Stimulated activated CD4-positive, alpha-beta T cell treated with anti-CD3 and anti-CD28 coated beads, Interleukin-1b, Interleukin-23, amount 100 ng/mL, for 24 hours (primary cell): ENCODE results near the gene STK36.

Source experiments
- DNase-seq, 4 experiments: peaks; one replicate each; pipeline ENCODE4 v3.0.0-alpha.2; 2020; ENCODE audit warnings: low read depth in 4 of 4, low spot score in 1 of 4

Gene STK36

DNA sequence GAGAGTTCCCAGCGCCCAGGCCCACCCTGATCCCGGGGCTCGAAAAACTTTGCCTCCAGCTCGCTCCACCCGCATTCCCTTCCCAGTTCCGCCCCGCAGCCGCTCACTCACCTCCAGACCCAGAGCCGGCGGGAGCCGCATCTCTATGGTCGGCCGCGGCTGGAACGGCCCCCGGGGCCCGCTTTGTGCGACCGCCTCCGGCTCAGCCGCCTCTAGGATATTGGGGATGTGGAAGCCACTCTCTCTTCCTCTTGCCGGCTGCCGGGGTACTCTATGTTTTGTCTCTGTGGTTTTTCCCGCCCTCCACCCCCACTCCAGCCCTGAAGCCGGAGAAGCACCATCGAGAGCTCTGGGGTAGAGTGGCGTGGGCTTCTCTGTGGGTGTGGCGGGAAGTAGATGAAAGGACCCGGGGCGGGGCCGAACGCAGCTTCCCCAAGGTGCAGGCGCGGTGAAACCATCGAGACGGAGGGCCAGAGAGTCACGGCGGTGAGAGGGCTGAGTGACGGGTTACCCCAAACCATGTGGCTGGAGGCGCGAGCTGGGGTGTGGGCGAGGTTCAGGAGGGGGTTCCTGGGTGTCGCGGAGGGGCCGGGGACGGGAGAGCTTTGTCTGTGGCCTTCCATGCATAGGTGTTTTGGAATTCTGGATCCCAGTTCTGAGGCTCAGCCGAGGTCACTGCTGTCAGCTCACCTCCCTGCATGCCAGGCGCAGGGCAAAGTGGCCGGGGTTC is 12.5 kb upstream of the STK36 start, which contains the start of the genes BCS1L and ZNF142:
TSS of gene BCS1L (plus strand) at position 426 of the 730 bp plus-strand sequence. CDS start 1,305 bp downstream, outside the sequence.
TSS of gene ZNF142 (minus strand) at position 366 of the 730 bp plus-strand sequence. CDS start 3,194 bp downstream, outside the sequence.
- peak; percentile 84 to 97 (median 90) for DNase-seq

DNA sequence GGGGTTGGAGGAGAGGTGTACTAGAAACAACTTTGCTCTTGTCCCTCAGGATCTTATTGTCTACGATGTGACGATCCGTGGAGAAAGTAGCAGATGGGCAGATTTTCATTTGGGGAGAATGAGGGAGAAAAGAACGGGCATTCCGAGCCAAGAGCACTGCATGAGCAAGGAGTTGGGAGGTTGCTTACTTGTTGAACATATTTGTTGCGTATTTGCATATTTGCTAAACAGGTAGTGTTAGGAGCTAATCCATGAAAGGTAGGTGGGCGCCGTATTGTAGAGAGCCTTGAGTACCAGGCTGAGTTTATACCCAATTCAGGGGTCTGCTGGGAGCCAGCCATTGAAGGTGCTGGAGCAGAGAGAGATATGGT is 11.9 kb upstream of the STK36 start:
- DNase-seq, result no peak

DNA sequence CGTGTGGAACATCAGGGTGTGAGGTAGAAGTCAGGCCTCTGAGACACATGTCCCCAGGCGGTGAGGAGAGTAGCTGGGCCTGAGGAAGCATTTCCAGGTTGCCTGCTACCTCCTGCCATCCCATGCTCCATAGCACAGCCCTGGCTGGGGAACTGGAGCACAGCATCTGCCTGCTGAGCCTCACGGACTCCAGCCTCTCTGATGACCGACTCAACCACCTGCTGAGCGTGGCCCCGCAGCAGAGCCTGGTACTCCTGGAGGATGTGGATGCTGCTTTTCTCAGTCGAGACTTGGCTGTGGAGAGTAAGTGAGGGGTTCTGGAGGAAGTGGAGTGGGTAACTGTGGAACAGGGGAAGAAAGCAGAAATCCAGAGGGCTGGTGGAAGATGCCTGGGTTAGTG is 9.5 kb upstream of the STK36 start:
- DNase-seq, result no peak

DNA sequence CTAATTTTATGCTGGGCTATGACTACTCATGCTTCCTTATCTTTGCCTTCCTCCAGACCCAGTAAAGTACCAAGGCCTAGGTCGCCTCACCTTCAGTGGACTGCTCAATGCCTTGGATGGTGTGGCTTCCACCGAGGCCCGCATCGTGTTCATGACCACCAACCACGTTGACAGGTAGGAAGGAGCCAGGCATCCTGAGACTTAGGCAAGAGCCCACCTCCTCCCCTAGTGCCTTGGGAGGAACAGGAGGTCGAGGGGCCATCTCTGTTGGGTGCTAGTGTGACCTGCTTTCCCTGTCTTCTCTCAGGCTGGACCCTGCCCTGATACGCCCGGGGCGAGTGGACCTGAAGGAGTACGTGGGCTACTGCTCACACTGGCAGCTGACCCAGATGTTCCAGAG is 9.1 kb upstream of the STK36 start:
- no peak for DNase-seq

DNA sequence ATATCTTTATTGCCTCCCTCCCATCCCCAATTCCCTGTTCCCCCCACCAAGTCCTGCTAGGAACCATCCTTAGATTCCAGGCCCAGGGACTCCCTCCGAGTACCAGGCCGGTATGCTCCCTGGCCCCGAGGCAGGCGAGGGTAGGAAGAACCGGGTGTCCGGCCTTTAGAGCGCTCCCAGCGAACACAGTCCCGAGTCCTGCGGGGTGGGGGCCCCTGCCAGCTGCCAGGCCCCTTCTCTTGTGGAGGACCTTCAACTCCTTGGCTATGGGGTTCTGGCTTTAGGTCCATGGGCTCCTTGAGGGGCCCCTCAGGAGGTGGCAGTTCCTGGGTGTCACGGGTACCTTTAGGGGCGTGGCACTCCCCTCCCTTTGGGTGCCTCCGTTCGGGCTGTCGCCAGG is 8.0 kb upstream of the STK36 start:
- no peak for DNase-seq

DNA sequence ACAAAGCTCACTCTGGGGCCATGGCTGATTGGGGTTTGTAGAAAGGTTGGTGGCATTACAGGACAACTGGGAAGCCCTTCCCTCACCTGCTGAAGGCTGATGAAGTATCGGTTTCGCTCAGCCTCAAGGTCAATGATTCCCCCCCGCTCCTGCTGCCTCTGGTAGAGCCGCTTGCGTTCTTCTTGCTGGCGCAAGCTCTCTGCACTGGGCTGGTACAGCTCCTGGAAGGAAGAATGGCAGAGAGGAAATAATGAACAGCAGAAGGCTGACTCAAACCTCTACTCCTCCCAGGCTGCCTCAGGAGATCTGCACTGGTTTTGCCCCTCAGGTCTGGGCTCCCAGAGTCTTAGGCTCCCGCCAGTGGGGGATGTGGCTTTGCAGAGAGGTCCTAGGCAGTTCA is 7.2 kb upstream of the STK36 start:
- no peak for DNase-seq

DNA sequence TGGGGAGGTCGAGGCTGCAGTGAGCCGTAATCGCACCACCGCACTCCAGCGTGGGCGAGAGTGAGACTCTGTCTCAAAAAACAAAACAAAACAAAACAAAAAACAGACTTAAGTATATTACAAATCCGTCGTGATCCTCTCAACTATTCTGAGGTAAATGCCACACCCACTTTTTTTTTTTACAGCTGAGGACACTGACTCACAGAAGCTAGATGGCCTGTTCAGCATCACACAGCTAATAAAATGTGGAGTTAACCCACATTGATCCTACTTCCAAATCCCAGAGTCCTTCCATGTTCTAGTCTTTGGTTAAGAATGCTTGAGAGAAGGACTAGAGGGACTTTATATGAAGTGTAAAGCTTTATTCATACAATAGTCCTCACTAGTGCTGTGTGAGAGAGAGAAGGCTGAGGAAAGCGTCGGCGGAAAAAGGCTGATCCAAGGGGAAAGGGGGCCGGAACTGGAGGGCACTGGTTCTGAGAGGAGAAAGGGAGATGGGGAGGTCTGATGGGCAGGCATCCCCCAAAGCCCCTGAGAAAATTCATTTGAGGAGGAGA is 711 bp upstream of the STK36 start:
- no peak for DNase-seq

DNA sequence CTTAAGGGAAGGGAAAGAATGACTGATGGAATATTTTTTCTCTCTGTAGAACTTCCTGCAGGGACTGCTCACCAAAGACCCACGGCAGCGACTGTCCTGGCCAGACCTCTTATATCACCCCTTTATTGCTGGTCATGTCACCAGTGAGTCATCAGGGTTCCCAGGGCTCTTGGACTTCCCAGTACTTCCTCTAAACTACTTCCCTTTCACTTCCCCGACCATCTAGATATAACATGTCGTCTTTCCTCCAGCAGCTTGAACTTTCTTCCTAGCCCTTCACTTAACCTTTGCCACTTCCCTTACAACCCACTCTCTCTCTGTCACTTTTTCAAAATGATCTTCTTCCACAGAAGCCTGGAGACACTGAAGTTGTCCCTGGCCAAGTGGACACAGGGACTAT is 7.2 kb downstream of the STK36 start:
- DNase-seq, result no peak

DNA sequence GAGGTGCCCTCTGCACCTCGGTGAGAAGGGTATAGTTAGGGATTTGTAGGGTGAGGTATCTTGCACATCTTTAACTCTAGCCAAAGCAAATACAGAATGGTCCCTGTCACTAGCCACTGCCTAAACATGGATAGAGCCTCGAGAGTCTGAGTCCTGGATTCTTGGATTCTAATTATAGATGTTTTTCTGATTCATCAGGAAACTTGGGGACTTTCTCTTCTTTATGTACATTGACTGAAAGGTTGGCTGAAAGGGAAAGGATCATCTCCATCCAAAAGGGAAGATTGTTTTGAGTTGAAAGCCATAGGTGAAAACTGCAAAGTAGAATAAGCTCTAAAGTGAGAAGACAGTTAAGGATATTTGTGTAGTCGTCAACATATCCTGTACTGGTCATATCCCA is 8.2 kb downstream of the STK36 start:
- no peak for DNase-seq

DNA sequence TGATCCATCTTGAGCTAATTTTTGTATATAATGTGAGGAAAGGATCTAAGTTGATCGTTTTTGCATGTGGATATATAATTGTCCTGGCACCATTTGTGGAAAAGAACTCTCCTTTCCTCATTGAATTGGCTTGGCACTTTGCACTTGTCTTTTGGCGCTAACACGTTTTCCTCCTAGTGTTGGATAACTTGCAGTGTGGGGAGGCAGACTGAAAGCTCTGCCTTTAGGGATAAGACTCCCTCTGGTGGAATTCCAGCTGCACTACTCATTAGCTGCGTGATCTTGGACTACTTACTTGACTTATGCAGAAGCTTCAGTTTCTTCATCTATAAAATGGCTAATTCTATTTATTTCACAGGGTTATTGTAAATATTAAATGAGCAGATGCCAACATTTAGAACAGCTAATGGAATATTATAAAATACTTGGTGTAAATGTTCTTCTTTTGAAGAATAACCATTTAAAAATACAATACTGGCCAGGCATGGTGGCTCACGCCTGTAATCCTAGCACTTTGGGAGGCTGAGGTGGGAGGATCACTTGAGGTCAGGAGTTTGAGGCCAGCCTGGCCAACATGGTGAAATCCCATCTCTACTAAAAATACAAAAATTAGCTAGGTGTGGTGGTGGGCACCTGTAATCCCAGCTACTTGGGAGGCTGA is 15.6 kb downstream of the STK36 start:
- peak in 1 of 4 experiments; percentile 25 for DNase-seq

DNA sequence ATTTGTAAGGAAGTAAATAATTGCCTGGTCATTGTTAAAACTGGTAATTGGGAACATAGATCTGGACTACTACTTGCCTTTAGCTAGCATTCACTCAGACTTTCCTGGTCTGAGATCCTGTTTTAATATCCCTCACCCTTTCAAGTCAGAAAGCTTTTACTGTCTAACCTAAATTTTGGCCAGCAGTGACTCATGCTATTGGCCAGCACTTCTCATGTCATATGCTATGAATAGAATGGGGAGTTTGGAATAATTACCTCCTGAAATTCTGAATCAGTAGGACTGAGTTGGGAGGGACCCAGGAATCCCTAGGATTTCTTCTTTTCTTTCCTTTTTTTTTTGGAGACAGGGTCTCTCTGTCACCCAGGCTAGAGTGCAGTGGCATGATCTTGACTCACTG is 19.3 kb downstream of the STK36 start:
- no peak for DNase-seq

DNA sequence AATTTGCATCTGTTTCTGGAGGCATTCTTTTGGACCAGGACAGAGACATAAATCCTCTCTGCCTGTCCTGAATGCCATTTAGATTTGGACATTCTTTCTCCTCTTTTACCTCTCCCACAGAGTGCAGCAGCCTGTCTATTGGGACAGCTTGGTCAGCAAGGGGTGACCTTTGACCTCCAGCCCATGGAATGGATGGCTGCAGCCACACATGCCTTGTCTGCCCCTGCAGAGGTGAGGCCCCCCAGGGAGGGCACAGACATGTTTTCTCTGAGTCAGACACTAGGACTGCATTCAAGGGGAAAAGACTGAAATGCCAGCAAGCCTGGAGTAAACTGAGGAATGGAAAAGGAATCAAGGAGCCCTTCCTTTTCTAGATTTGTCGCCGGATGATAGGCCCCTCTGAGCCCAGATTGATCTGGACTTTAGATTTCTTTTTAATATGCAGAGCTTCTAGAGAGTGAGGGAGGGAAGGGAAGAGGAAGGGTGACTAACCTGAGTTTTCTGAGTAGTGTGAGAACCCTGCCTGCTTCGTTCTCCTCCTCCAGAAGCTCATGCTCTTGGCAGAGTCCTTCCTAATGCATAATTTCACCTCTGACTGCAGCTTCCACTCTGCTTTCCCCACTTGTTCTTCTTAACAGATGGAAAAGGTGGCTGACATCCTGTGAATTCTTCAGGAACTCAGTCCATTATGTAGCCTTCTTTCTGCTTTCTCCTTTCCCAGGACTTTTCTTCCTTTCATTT is 22.7 kb downstream of the STK36 start:
- no peak for DNase-seq

DNA sequence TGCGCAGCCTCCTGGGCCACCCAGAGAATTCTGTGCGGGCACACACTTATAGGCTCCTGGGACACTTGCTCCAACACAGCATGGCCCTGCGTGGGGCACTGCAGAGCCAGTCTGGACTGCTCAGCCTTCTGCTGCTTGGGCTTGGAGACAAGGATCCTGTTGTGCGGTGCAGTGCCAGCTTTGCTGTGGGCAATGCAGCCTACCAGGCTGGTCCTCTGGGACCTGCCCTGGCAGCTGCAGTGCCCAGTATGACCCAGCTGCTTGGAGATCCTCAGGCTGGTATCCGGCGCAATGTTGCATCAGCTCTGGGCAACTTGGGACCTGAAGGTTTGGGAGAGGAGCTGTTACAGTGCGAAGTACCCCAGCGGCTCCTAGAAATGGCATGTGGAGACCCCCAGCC is 27.0 kb downstream of the STK36 start:
- DNase-seq, result no peak

DNA sequence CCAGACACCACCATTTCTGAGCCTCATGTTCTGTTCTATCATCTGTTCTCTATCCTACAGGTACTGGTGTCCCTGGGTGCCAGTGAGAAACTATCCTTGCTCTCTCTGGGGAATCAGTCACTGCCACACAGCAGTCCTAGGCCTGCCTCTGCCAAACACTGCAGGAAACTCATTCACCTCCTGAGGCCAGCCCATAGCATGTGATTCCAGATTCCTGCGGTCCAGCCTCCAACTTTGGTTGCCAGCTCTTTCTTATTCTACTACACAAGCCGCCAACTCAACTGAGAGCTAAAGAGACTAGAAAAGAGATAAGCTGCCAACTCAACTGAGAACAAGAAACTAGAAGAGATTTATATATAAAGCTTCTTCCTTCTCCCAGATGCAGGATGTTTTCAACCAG is 29.9 kb downstream of the STK36 start:
- DNase-seq, result no peak

DNA sequence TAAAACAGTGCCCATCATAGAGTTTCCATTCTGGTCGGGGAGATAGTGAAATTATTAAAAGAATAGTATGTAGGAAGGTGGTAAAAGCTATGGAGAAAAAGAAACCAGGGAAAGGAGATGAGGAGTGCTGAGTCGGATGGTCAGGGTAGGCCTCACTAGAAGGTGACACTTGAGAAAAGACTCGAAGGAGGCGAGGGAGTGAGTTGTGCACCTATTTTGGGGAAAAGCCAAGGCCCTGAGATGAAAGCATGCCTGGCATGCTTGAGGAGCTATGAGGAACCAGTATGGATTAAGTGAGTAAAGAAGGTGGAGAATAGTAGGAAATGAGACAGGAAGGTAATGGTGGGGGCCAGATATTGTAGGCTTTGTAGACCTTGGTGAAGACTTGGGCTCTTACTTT is 31.5 kb downstream of the STK36 start:
- no peak for DNase-seq

DNA sequence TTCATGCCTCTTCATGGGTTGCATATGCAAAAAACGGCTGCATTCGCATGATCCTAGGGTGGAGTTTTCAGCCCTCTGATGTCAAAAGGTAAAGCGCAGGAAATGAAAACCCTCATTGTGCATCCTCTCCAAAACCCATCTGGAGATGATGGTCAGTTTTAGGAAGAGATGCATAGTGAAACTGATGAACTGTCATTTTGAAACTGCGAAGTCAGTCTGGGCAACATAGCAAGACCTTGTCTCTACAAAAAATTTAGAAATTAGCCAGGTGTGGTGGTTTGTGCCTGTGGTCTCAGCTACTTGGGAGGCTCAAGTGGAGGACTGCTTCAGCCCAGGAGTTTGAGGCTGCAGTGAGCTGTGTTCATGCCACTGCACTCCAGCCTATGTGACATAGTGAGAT is 36.2 kb downstream of the STK36 start:
- no peak for DNase-seq

DNA sequence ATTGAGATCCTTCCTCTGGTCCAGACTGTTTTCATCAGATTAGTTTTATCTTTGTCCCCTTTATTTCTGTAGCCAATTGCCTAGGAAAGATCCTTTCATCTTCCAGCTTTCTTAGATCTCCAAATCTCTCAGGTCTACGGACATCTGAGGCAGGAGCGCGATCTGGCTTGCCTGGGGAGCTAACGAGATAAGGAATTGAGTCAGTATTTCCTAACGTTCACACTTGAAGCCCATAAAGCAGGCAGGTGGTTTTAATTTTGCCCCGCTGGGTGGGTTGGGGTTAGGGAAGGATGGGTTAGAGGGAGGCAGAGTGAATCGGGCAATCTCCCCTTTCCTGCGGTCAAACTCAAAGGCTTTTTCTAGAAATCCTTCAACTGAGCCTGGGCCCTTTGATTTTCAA is 38.0 kb downstream of the STK36 start:
- no peak for DNase-seq

DNA sequence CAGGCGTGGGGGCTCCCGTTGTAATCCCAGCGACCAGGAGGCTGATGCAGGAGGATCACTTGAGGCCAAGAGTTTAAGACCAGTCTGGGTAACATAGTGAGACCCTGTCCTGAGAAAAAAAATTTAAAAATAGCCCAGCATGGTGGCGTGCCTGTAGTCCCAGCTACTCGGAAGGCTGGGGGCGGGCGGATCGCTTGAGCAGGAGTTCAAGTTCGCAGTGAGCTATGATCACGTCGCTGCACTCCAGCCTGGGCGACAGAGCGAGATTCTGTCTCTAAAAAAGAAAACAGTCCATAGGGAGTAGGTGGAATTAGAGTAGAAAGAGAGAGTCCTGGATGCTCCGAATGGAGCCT is 38.4 kb downstream of the STK36 start:
- no peak for DNase-seq

DNA sequence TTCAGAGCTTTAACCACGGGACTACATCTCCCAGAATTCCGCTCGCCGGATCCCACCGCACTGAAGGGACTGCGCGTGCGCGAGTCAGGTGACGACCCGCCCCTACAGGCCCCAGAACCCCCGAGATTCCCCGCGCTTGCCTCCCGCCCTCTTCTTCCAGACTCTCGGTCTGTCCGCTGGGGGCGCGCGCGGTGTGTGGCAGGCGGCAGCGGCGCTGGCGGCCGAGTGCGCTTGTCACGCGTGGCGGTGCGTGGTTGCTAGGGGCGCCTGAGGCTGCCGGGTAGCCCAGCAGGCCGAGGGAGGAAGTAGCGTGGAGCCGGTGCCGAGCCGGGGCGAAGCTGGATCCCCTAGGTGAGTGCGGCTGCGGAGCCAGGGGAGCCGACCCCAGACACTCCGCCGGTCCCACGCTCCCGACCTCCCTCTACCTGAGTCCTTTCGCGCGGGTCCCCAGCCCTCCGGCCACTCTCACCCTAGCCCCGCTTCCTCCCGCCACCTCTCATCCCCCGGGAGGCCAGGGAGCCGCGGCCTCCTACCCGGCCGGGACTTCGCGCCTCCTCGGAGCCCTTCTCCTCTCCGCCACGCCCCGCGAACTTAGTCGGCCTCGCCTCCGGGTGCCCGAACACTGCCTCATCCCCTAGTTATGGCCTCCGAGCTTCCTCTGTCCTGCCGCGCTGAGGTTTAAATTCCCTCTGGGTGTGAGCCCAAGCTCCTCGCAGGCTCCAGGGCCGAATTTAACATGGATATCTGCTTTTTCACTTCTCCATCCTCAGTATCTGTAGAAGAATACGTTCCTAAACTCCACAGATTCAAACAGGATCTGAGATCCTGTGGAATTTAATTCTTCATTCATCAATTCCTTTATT is 39.0 kb downstream of the STK36 start, which contains the start of gene TTLL4:
TSS of gene TTLL4 (plus strand) at position 149 of the 863 bp plus-strand sequence. CDS start 26,842 bp downstream, outside the sequence.
- DNase-seq, result peak; percentile 94 to 99 (median 97)

DNA sequence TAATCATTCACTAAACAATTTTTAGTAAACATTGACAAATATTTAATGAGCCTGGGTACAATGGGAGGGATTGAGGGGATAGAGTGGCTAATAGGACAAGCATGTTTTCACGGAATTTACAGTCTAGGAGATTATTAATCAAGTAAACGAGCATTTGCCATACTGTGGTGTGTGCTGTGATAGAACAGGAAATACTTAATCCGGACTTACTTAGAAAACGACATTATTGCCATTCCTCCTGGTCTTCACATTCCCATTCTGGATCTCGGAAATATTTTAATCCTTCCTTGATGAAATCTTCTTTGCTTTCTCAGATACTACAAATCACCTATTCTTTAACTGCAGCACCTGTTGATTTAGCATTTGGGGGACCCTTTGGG is 39.7 kb downstream of the STK36 start:
- no peak for DNase-seq

DNA sequence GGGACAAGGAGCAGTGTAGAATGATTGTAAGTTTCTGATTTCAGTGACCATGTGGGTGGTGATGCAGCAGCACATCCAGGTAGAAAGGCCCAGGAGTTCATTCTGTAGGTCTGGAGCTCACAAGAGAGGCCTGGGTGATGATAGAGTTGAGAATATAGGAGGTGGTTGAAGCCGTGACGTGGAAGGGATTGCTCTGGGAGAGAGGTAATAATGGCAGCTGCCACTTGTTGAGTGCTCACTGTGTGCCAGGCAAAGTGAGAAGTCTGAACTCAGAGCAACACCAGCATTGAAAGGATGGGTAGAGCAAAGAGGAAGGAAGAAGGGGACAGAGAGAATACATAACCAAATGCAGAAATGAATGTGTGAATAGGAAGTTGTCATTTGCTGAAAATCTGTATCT is 42.0 kb downstream of the STK36 start:
- DNase-seq, result no peak
